ENCODE data around the gene RAET1E.

The RAET1E gene

GRCh38 chr6:149869275-149869892, 28.5 kb downstream of the RAET1E start:
- Histone ChIP-seq H4K20me1 (ENCODE audit: insufficient read depth, low read length) (no peaks in the 10 kb centered on the region), H3K36me3 (replicated peaks; ENCODE audit: insufficient read depth, low read length) (no peaks in the 10 kb centered on the region), H2AFZ (ENCODE audit: low read length) (no peak overlapping the region), H3K4me2 (ENCODE audit: low read depth, low read length) (no peak overlapping the region), H3K9me2 (replicated peaks; ENCODE audit: insufficient read depth, low read length) (no peaks in the 10 kb centered on the region), H3K79me2 (ENCODE audit: low read length) (no peaks in the 10 kb centered on the region), H3K9ac (ENCODE audit: low read length) (no peak overlapping the region), H3F3A (ENCODE audit: insufficient read depth, low read length) (no peaks in the 10 kb centered on the region), H3K27me3 (replicated peaks; ENCODE audit: insufficient read depth, low read length) (no peaks in the 10 kb centered on the region), H3K27ac (ENCODE audit: low read length) (no peak overlapping the region), H3K4me1 (ENCODE audit: low read length) (no peaks in the 10 kb centered on the region), H3K9me3 (replicated peaks; ENCODE audit: insufficient read depth, low read length) (no peaks in the 10 kb centered on the region), H3K4me3 (ENCODE audit: low read length) (no peak overlapping the region)
- TF ChIP-seq, protein P1, sequence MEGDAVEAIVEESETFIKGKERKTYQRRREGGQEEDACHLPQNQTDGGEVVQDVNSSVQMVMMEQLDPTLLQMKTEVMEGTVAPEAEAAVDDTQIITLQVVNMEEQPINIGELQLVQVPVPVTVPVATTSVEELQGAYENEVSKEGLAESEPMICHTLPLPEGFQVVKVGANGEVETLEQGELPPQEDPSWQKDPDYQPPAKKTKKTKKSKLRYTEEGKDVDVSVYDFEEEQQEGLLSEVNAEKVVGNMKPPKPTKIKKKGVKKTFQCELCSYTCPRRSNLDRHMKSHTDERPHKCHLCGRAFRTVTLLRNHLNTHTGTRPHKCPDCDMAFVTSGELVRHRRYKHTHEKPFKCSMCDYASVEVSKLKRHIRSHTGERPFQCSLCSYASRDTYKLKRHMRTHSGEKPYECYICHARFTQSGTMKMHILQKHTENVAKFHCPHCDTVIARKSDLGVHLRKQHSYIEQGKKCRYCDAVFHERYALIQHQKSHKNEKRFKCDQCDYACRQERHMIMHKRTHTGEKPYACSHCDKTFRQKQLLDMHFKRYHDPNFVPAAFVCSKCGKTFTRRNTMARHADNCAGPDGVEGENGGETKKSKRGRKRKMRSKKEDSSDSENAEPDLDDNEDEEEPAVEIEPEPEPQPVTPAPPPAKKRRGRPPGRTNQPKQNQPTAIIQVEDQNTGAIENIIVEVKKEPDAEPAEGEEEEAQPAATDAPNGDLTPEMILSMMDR (IDR thresholded peaks at IDR 0.05; ENCODE audit: low read length), result no peak
- TF ChIP-seq EZH2 (optimal IDR thresholded peaks at IDR 0.05; ENCODE audit: low read depth, low read length) (no peak), EZH2phosphoT487 (IDR thresholded peaks at IDR 0.05; ENCODE audit: low read length) (no peak)
- DNase-seq, result no peak

GRCh38 chr6:149867876-149868640, 29.9 kb downstream of the RAET1E start:
- TF ChIP-seq EZH2phosphoT487 (IDR thresholded peaks at IDR 0.05; ENCODE audit: low read length) (no peak), EZH2 (optimal IDR thresholded peaks at IDR 0.05; ENCODE audit: low read depth, low read length) (no peak)
- TF ChIP-seq, protein P1 (IDR thresholded peaks at IDR 0.05; ENCODE audit: low read length), result no peak
- no peak for DNase-seq
- Histone ChIP-seq H3K4me2 (ENCODE audit: low read depth, low read length) (no peak overlapping the region), H3K36me3 (replicated peaks; ENCODE audit: insufficient read depth, low read length) (no peaks in the 10 kb centered on the region), H3K9me3 (replicated peaks; ENCODE audit: insufficient read depth, low read length) (no peaks in the 10 kb centered on the region), H3F3A (ENCODE audit: insufficient read depth, low read length) (no peaks in the 10 kb centered on the region), H3K79me2 (ENCODE audit: low read length) (no peaks in the 10 kb centered on the region), H3K4me1 (ENCODE audit: low read length) (no peaks in the 10 kb centered on the region), H3K27ac (ENCODE audit: low read length) (no peak overlapping the region), H3K9me2 (replicated peaks; ENCODE audit: insufficient read depth, low read length) (no peaks in the 10 kb centered on the region), H3K27me3 (replicated peaks; ENCODE audit: insufficient read depth, low read length) (no peaks in the 10 kb centered on the region), H3K9ac (ENCODE audit: low read length) (no peak overlapping the region), H2AFZ (ENCODE audit: low read length) (no peak overlapping the region), H3K4me3 (ENCODE audit: low read length) (no peak overlapping the region), H4K20me1 (ENCODE audit: insufficient read depth, low read length) (no peaks in the 10 kb centered on the region)

GRCh38 chr6:149864578-149865535, 33.1 kb downstream of the RAET1E start:
- H3K4me3 ChIP-seq (ENCODE audit: low read length), result peak overlapping the region; percentile 37; the same call in 1 of the 2 replicates
- TF ChIP-seq, protein P1 (IDR thresholded peaks at IDR 0.05; ENCODE audit: low read length), result peak; percentile 51
- no peak for TF ChIP-seq EZH2phosphoT487 (IDR thresholded peaks at IDR 0.05; ENCODE audit: low read length)
- no peaks in the 10 kb centered on the region for H3K36me3 ChIP-seq (replicated peaks; ENCODE audit: insufficient read depth, low read length)
- H3K4me1 ChIP-seq (ENCODE audit: low read length), result no peaks in the 10 kb centered on the region
- H3K27me3 ChIP-seq (replicated peaks; ENCODE audit: insufficient read depth, low read length), result no peaks in the 10 kb centered on the region
- peak overlapping the region; percentile 59; the same call in 1 of the 2 replicates for H3K4me2 ChIP-seq (ENCODE audit: low read depth, low read length)
- H3K9me2 ChIP-seq (replicated peaks; ENCODE audit: insufficient read depth, low read length), result no peaks in the 10 kb centered on the region
- no peak overlapping the region for H3K9ac ChIP-seq (ENCODE audit: low read length)
- H3K9me3 ChIP-seq (replicated peaks; ENCODE audit: insufficient read depth, low read length), result no peaks in the 10 kb centered on the region
- H3F3A ChIP-seq (ENCODE audit: insufficient read depth, low read length), result no peaks in the 10 kb centered on the region
- H3K79me2 ChIP-seq (ENCODE audit: low read length), result no peaks in the 10 kb centered on the region
- no peak overlapping the region for H3K27ac ChIP-seq (ENCODE audit: low read length)
- H4K20me1 ChIP-seq (ENCODE audit: insufficient read depth, low read length), result no peaks in the 10 kb centered on the region
- DNase-seq, result peak; percentile 53
- peak overlapping the region; percentile 72; the same call in 1 of the 2 replicates for H2AFZ ChIP-seq (ENCODE audit: low read length)
